GM21367 (cell line): ENCODE data around the gene RAC2.

ENCODE experiments used
- ATAC-seq: cut with Tn5 transposase; IDR thresholded peaks from one replicate; pipeline ENCODE4 v1.9.1; 2021; ENCODE audit not compliant: unreplicated experiment

Gene RAC2

GRCh38 chr22:37192204-37192603 lies 51.9 kb downstream of the RAC2 start:
- no peak for ATAC-seq

- no peak for ATAC-seq
Observed at GRCh38 chr22:37190262-37190780, 53.7 kb downstream of the RAC2 start.

GRCh38 chr22:37188901-37189466 lies 55.1 kb downstream of the RAC2 start:
- no peak for ATAC-seq

GRCh38 chr22:37187891-37188761 lies 55.9 kb downstream of the RAC2 start, which contains the start of gene C1QTNF6:
TSS of gene C1QTNF6 (minus strand) at chr22:37188247. CDS start at chr22:37188213, 34 bp downstream.
- ATAC-seq: no peak

- no peak for ATAC-seq
Observed at GRCh38 chr22:37187552-37187890, 56.5 kb downstream of the RAC2 start.

GRCh38 chr22:37186997-37187522 lies 57.0 kb downstream of the RAC2 start:
- ATAC-seq: no peak

DNA sequence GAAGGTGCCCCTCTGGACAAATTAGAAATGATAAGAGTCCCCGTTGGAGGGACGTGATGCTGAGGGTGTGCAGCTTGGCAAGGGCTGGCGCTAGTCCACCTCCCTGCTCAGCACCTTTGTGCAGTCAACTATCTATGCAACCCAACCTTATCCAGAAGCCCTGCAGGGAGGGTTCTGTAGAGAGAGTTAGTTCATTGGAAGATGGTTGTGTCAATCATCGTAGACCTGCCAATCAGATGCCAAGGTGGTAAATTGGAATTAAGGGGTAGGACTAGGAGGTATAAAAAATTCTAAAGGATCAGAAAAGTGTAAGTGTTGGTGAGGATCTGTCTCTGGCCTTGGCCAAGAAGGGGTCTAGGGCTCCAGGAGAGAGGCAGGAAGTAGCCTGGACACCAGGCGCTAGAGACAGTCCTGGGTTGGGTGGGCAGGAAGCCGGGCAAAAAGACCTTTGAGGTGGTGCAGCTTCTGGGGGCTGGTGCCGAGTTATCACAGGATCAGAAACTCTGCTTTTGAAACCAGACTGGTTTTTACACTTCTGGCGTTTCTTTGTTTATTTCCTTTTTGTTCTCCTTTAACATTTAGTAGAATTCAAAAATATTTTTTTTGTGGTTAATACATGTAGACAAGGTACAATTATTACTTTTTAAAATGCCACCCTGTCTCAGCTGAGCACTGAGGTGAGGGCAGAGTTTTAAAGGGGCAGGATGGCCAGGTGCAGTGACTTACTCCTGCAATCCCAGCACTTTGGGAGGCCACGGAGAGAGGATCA lies 57.7 kb downstream of the RAC2 start:
- no peak for ATAC-seq

- ATAC-seq: no peak
Observed at GRCh38 chr22:37185646-37186227, 58.3 kb downstream of the RAC2 start.

GRCh38 chr22:37184816-37185541 lies 59.1 kb downstream of the RAC2 start:
- no peak for ATAC-seq

DNA sequence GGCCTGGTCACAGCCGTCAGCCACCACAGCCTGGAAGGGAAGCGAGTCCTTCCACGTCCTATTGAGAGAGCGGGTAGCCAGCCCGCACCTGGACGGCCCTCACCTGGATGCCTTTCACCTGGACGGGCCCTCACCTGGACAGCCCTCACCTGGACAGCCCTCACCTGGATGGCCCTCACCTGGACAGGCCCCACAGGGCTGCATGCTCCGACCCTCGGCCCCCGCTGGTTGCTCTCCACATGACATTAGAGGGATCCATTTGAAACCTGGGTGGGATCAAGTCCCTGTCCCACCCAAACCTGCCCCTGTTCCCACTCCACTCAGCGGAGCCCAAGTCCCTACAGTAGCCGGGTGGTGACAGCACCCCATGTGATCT lies 59.7 kb downstream of the RAC2 start:
- ATAC-seq: no peak

DNA sequence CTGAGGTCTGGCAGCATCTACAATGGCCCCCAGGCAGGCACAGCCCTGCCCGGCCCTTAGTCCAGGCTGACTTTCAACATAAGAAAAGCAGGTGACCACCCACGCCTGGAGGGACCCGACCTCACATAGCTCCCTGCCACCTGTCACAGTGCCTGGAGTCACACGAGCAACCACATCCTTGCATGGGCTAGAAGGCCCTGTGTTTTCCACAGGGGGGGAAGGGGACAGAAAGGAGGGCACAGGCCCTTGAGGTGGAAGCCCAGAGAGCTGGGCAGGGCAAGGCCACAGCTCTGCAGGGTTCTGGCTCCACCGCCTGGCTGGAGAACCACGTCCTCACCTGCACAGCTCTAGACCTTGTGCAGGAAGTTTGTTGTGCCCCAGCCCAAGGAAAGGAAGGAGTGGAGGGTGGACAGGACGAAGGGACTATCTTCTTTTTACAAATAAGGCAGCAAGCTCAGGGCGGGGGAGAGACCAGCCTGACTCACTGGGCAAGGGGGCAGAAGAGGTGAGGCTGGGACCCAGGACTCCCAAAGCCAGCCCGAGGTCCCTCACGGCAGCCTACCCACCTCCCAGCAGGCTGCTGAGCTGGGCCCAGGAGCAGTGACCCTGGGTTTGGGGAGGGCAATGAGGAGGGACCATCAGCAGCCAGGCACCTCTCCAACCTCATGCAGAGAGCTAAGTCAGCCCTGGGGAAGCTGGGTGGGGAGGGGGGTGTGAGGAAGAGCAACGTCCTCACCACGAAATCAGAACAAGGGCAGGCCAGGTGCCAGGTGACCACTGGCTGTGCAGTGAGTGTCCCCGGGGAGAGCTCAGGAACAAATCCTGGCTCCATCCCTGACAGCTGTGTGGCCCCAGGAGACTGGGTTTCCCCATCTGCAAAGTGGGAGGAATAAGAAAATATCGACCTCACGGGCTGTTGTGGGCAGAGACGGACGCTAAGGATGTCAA lies 60.4 kb downstream of the RAC2 start:
- ATAC-seq: no peak

DNA sequence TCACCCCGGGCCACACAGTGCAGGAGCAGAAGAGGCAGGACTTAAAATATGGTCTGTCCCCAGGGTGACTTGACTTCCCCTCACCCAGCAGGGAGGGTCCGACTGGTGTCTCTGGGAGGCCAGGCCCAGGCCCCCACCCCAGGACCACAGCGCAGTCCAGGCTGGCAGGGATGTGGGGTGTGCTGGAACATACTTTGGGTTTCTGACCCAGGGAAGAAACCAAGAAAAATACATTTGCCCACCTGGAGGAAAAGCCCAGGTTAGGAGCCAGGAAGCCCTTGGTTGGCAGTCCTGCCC lies 61.2 kb downstream of the RAC2 start:
- no peak for ATAC-seq

- no peak for ATAC-seq
Observed at GRCh38 chr22:37182101-37182948, 61.7 kb downstream of the RAC2 start.

GRCh38 chr22:37181681-37182080 lies 62.4 kb downstream of the RAC2 start:
- ATAC-seq: no peak

DNA sequence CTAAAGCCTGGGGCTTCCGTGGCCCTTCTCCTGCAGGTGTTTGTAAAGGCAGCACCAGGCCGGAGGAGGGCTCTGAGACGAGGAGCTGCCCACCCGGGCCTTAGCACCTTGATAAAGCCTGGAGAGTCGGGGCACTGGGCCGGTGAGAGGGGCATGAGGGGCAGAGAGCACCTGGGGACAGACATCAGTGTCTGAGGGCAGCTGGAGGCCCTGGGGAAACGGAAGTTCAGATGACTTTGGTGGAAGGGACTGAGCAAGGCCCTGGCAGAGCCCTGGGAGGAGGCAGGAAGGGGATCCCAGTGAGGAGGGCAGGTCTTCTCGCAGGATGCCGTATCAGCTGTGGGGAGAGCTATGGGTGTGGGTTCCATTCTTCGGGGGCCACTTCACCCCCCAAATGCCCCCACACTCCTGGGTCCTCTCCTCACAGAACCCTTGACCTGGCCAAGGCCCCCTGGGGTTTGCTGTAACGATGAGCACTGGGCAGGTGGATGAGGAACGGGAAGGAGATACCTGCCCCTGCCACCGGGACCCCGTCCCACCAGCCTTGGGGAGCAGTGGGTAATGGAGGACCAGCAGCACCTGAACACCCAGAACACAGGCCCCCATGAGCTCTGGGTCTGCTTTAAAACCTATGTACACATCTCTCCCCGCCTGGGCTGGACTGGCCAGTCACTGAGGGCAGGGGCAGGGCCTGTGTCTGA lies 63.4 kb downstream of the RAC2 start:
- no peak for ATAC-seq

DNA sequence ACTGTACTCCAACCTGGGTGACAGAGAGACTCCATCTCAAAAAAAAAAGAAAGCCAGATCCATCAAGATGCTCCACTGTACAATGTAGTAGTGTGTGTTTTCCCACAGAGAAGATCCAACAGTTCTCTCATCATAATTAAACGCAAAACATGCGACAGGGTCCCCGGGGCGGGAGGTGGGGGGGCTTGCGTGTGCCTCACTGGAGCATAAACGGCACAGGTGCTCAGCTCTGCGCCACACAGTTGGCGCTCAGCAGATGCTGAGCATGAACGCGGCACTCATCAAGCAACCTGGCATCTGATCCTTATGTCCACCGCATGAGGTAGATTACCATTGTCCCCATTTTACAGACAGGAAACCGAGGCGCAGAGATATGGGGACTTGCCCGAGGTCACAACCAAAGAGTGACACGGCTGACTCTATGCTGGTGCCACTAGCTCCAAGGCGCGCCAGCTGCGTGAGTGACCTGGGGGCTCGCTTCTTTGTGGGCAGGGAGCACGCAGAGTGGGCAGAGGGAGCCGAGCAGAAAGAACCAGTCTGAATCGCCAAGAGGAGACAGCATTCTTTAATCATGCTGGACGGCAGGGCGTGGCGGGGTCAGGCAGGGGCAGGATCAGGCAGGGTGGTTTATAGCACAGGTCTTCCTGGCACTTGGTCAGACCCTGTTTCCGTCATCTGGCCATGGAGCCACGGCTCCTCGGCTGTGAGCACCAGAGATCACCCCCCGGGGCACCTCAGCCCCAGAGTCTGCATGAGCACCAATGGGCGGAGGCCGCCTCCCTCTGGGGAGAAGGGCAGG lies 64.2 kb downstream of the RAC2 start:
- ATAC-seq: no peak

GRCh38 chr22:37179126-37179470 lies 65.0 kb downstream of the RAC2 start:
- ATAC-seq: no peak
